SK-N-SH (cell line): ENCODE measurements around the gene XIRP2.

Experiments used
- CTCF ChIP-seq: fragments of 200-600 bp; sonication (generic); IDR thresholded peaks from 2 replicates; pipeline ENCODE4 v1.6.1; 2017; ENCODE audit warnings: antibody characterized with exemption, mild to moderate bottlenecking, moderate library complexity
- EP300 ChIP-seq, 2 experiments: IDR thresholded peaks; 2 replicates each; pipeline versions ENCODE4 v1.4.0 to v1.6.1; 2012; ENCODE audit warnings: borderline replicate concordance in 1 of 2, low read depth in 1 of 2, low read length in 1 of 2
- FOSL2 ChIP-seq: IDR thresholded peaks from 2 replicates; pipeline ENCODE4 v1.4.0; 2012; ENCODE audit warnings: low read depth, mild to moderate bottlenecking, moderate library complexity, borderline replicate concordance
- FOXJ3 ChIP-seq: sonication (generic); formaldehyde crosslinking; IDR thresholded peaks from 2 replicates; pipeline ENCODE4 v1.5.1; 2020; ENCODE audit warnings: mild to moderate bottlenecking, missing genetic modification reagents
- GABPA ChIP-seq: IDR thresholded peaks from 2 replicates; pipeline ENCODE4 v1.4.0; 2012; ENCODE audit warnings: low read depth, mild to moderate bottlenecking
- JUND ChIP-seq: IDR thresholded peaks from 2 replicates; pipeline ENCODE4 v1.4.0; 2012
- PBX3 ChIP-seq: IDR thresholded peaks from 2 replicates; pipeline ENCODE4; 2012
- POLR2AphosphoS5 ChIP-seq: IDR thresholded peaks from 2 replicates; pipeline ENCODE4 v1.6.1; 2012; ENCODE audit warnings: low read depth, low read length
- RAD21 ChIP-seq: IDR thresholded peaks from 2 replicates; pipeline ENCODE4 v1.6.1; 2012; ENCODE audit warnings: mild to moderate bottlenecking, low read length
- RCOR1 ChIP-seq: fragments of 150-350 bp; IDR thresholded peaks from 2 replicates; pipeline ENCODE4 v1.6.1; 2017; ENCODE audit warnings: antibody characterized with exemption, low read length
- RFX5 ChIP-seq: IDR thresholded peaks from 2 replicates; pipeline ENCODE4 v1.6.1; 2012; ENCODE audit warnings: mild to moderate bottlenecking, improper control_type of control experiment, low read length
- SIN3A ChIP-seq: IDR thresholded peaks from 2 replicates; pipeline ENCODE4 v1.6.1; 2012; ENCODE audit warnings: low read depth, mild to moderate bottlenecking, low read length, moderate library complexity, borderline replicate concordance
- TEAD4 ChIP-seq: IDR thresholded peaks from 2 replicates; pipeline ENCODE4 v1.4.0; 2012; ENCODE audit warnings: mild to moderate bottlenecking, borderline replicate concordance; ENCODE audit not compliant: insufficient read depth
- YY1 ChIP-seq: IDR thresholded peaks from 2 replicates; pipeline ENCODE4 v1.4.0; 2012; ENCODE audit warnings: low read depth, mild to moderate bottlenecking

- no peak for TF ChIP-seq CTCF
- no peak for TF ChIP-seq RAD21
- TF ChIP-seq RFX5 = no peak
- TF ChIP-seq GABPA = no peak
- no peak for TF ChIP-seq POLR2AphosphoS5
- no peak for TF ChIP-seq FOSL2
- TF ChIP-seq FOXJ3 (CRISPR knock-in tag) = no peak
- TF ChIP-seq EP300 (IDR thresholded peaks at IDR 0.05; ENCODE audit: borderline replicate concordance in 1 of 2, low read depth in 1 of 2, low read length in 1 of 2) = no peak
- no peak for TF ChIP-seq TEAD4
- no peak for TF ChIP-seq RCOR1
- TF ChIP-seq SIN3A = no peak
- TF ChIP-seq PBX3 = no peak
- no peak for TF ChIP-seq YY1
- TF ChIP-seq JUND = no peak
Observed at GRCh38 chr2:167049659-167050058, 161.4 kb downstream of the XIRP2 start.
